A549 (cell line): ENCODE data around the gene SEPTIN3. TPM values are rescaled to one million over a fixed set of nuclear protein-coding genes. Genes with fewer than 3 reads are reported as not detected.

Source experiments
- ATAC-seq, 2 experiments: fragments of 200-7000 bp in 1 of 2; fragments of >200 bp in 1 of 2; cut with Nextera tagmentation in 1 of 2; cut with Tn5 transposase in 1 of 2; 3 replicates each; pipeline versions ENCODE4 v1.8.0 to v1.9.1; 2018 to 2020; ENCODE audit warnings: mild to moderate bottlenecking in 1 of 2, moderate library complexity in 1 of 2
- CTCF ChIA-PET: fragments of 300-600 bp; sonication (Branson Sonifier 250); formaldehyde crosslinking; extraction: SDS; loops from one replicate; lab custom pipeline; 2021; ENCODE audit warnings: antibody characterized with exemption, inconsistent platforms; lab: Yijun Ruan, JAX
- POLR2A ChIA-PET: fragments of 350-600 bp; formaldehyde crosslinking; extraction: SDS; loops from one replicate; lab custom pipeline; 2021; ENCODE audit warnings: antibody characterized with exemption, inconsistent platforms; lab: Yijun Ruan, JAX
- DNase-seq, 2 experiments: peaks; one replicate each; pipeline versions ENCODE4 v3.0.0 to v3.0.0-alpha.2; 2011 to 2016; ENCODE audit warnings: low read depth in 1 of 2, low spot score in 1 of 2
- FAIRE-seq: peaks from 2 replicates; lab custom pipeline; 2011; peaks lifted over from hg19 to GRCh38; lab: Jason Lieb, UNC
- H3K27ac ChIP-seq, 2 experiments: fragments of >200 bp; sonication (Bioruptor Twin); formaldehyde crosslinking; 3 replicates each; pipeline ENCODE4 v1.5.1; 2016 to 2017
- H3K4me1 ChIP-seq: fragments of >200 bp; sonication (Bioruptor Twin); formaldehyde crosslinking; 3 replicates; pipeline ENCODE4 v1.6.1; 2016
- H3K4me2 ChIP-seq: fragments of >200 bp; sonication (Bioruptor Twin); formaldehyde crosslinking; 3 replicates; pipeline ENCODE4 v1.6.1; 2016
- H3K4me3 ChIP-seq: fragments of >200 bp; sonication (Bioruptor Twin); formaldehyde crosslinking; 3 replicates; pipeline ENCODE4 v1.5.1; 2016
- H3K9me3 ChIP-seq: fragments of >200 bp; sonication (Bioruptor Twin); formaldehyde crosslinking; 3 replicates; pipeline ENCODE4 v1.6.1; 2016
- BHLHE40 ChIP-seq: IDR thresholded peaks from 2 replicates; pipeline ENCODE4 v1.6.1; 2012; ENCODE audit warnings: low read depth, low read length, inconsistent platforms
- CBX8 ChIP-seq: fragments of 200-600 bp; sonication (generic); IDR thresholded peaks from 2 replicates; pipeline ENCODE4 v1.6.1; 2016
- CTCF ChIP-seq: fragments of >200 bp; sonication (Bioruptor Twin); formaldehyde crosslinking; IDR thresholded peaks from 3 replicates; pipeline ENCODE4 v1.5.1; 2016
- FOSB ChIP-seq: fragments of 250-450 bp; sonication (Bioruptor Pico); IDR thresholded peaks from 2 replicates; pipeline ENCODE4 v1.5.0; 2020; ENCODE audit warnings: mild to moderate bottlenecking, moderate library complexity
- HDAC2 ChIP-seq: fragments of 200-600 bp; sonication (generic); IDR thresholded peaks from 2 replicates; pipeline ENCODE4 v1.6.1; 2016
- HMGXB4 ChIP-seq: fragments of 250-450 bp; sonication (Bioruptor Pico); IDR thresholded peaks from 2 replicates; pipeline ENCODE4 v1.5.0; 2021; ENCODE audit warnings: mild to moderate bottlenecking, moderate library complexity, borderline replicate concordance
- HOXA7 ChIP-seq: fragments of 250-450 bp; sonication (Bioruptor Pico); IDR thresholded peaks from 2 replicates; pipeline ENCODE4 v1.5.0; 2020; ENCODE audit warnings: mild to moderate bottlenecking, moderate library complexity
- JUNB ChIP-seq: fragments of >200 bp; sonication (Bioruptor Twin); formaldehyde crosslinking; IDR thresholded peaks from 2 replicates; pipeline ENCODE4 v1.6.1; 2016
- MAFK ChIP-seq: fragments of 450-650 bp; IDR thresholded peaks from 2 replicates; pipeline ENCODE4 v1.6.1; 2014; ENCODE audit not compliant: partially characterized antibody
- MYC ChIP-seq: IDR thresholded peaks from 2 replicates; pipeline ENCODE4 v1.6.1; 2012; ENCODE audit warnings: mild to moderate bottlenecking, inconsistent platforms, low read length, improper control_type of control experiment, borderline replicate concordance
- RARB ChIP-seq: fragments of 250-450 bp; sonication (Bioruptor Pico); IDR thresholded peaks from 2 replicates; pipeline ENCODE4 v1.8.0; 2021; ENCODE audit warnings: mild to moderate bottlenecking, moderate library complexity
- RCOR1 ChIP-seq: fragments of 150-350 bp; IDR thresholded peaks from 2 replicates; pipeline ENCODE4 v1.6.1; 2014; ENCODE audit warnings: antibody characterized with exemption, low read length, low read depth
- REST ChIP-seq: fragments of 200-600 bp; sonication (generic); IDR thresholded peaks from 2 replicates; pipeline ENCODE4 v1.6.1; 2016; ENCODE audit warnings: antibody characterized with exemption, mild to moderate bottlenecking, moderate library complexity
- USF2 ChIP-seq: fragments of 450-650 bp; IDR thresholded peaks from 2 replicates; pipeline ENCODE4 v1.6.1; 2014; ENCODE audit warnings: antibody characterized with exemption
- ZFP36 ChIP-seq: fragments of 450-650 bp; IDR thresholded peaks from 2 replicates; pipeline ENCODE4 v1.6.1; 2014; ENCODE audit warnings: borderline replicate concordance; ENCODE audit not compliant: partially characterized antibody
- WGBS: methylation state at CpG from one replicate; pipeline ENCODE4 v1.1.6; 2017; ENCODE audit errors: missing lambda C conversion rate; 5-methylcytosine and 5-hydroxymethylcytosine counted together
- polyA plus RNA-seq, 4 experiments: library from polyadenylated mRNA; depleted of rRNA in 3 of 4; stranded (reverse); fragments of >200 nt; fragmentation: RNase III in 1 of 4; extraction: RNeasy Plus Mini Kit Qiagen cat#74134 plus additional on column Dnase treatment in 1 of 4; gene quantifications; 2 replicates in 3 of 4; 3 replicates in 1 of 4; pipeline ENCODE4 v1.2.3, GENCODE V29; 2011 to 2017

The SEPTIN3 gene
- polyA plus RNA-seq, 2 of the 4 experiments (the other 2 are of a cell fraction), result 1.1 to 1.3 TPM

- H3K4me3 ChIP-seq, result no peak overlapping the region
- no peaks in the 10 kb centered on the region for H3K9me3 ChIP-seq
- no peaks in the 10 kb centered on the region for H3K4me1 ChIP-seq
- TF ChIP-seq CTCF (no peak; the same call in 1 of the 3 replicates), HDAC2 (no peak), RCOR1 (no peak), HOXA7 (no peak), HMGXB4 (CRISPR knock-in tag) (no peak), MYC (no peak), JUNB (no peak)
- ATAC-seq, result peak; percentile 28 to 63; a peak in 3 of 6 replicates
- 86% methylated on average over 7 of the region's 23 CpGs for WGBS
- POLR2A ChIA-PET, result no interaction called here
- peak overlapping the region; percentile 73 for H3K4me2 ChIP-seq
- no peak for FAIRE-seq
- DNase-seq, result no peak
- CTCF ChIA-PET, result interaction anchor here (0.6 to 1.2 kb wide), 7 partner anchors 8 to 217 kb away, joined by 3 to 5 read pairs (median 3); partner anchors contain the start of gene CENPM
- H3K27ac ChIP-seq, result peak overlapping the region; percentile 51 to 72; a peak in 5 of 6 replicates
These were observed 11.2 kb upstream of the SEPTIN3 start for GRCh38 chr22:41957941-41958556.

- Histone ChIP-seq H3K9me3 (no peaks in the 10 kb centered on the region), H3K4me1 (no peaks in the 10 kb centered on the region), H3K27ac (no peak overlapping the region), H3K4me2 (no peak overlapping the region), H3K4me3 (no peak overlapping the region)
- TF ChIP-seq HDAC2 (no peak), FOSB (no peak), BHLHE40 (no peak), CBX8 (no peak), MAFK (no peak), RCOR1 (no peak), RARB (CRISPR knock-in tag) (no peak), USF2 (no peak), REST (no peak), ZFP36 (no peak)
- no peak for FAIRE-seq
- no peak for DNase-seq
- WGBS, result 50% methylated on average over 7 of the region's 9 CpGs
- CTCF ChIA-PET, result interaction anchor here (1.8 kb wide), 1 partner anchor 267 kb away, joined by 5 read pairs; no protein-coding TSS in a partner anchor
- POLR2A ChIA-PET, result no interaction called here
- ATAC-seq, result peak; percentile 42 to 54; a peak in 1 of 6 replicates
These were observed 5.7 kb upstream of the SEPTIN3 start for GRCh38 chr22:41963453-41964111.
